HepG2 (cell line): ENCODE results near the gene TSPYL6. TPM values are rescaled to one million over a fixed set of nuclear protein-coding genes. Genes with fewer than 3 reads are reported as not detected.

Source experiments
- ASH2L ChIP-seq: fragments of 300-600, 200-600 bp; sonication (generic); IDR thresholded peaks from 2 replicates; pipeline ENCODE4 v1.7.0; 2017; ENCODE audit warnings: low read depth, mild to moderate bottlenecking, moderate library complexity, mixed read lengths, low read length; ENCODE audit not compliant: insufficient read length
- BRD4 ChIP-seq: sonication (generic); formaldehyde crosslinking; IDR thresholded peaks from 2 replicates; pipeline ENCODE4 v1.4.0; 2020; ENCODE audit warnings: missing genetic modification reagents
- HDAC1 ChIP-seq: sonication (generic); formaldehyde crosslinking; IDR thresholded peaks from 2 replicates; pipeline ENCODE4 v1.5.1; 2020; ENCODE audit warnings: mild to moderate bottlenecking, missing genetic modification reagents
- NBN ChIP-seq: fragments of 450-650 bp; conservative IDR thresholded peaks from 2 replicates; pipeline ENCODE4 v1.6.1; 2017
- NFIB ChIP-seq: sonication (generic); formaldehyde crosslinking; IDR thresholded peaks from 2 replicates; pipeline ENCODE4 v1.9.0; 2021; ENCODE audit warnings: missing genetic modification reagents, mild to moderate bottlenecking, borderline replicate concordance
- NFYC ChIP-seq: IDR thresholded peaks from 2 replicates; pipeline ENCODE4 v1.6.1; 2016; ENCODE audit warnings: missing genetic modification reagents, missing compliant biosample characterization
- NR2F1 ChIP-seq, 2 experiments: fragments of 450-650 bp in 1 of 2; formaldehyde crosslinking in 1 of 2; IDR thresholded peaks; 2 replicates each; pipeline versions ENCODE4 v1.5.0 to v1.6.1; 2016 to 2020; ENCODE audit warnings: mild to moderate bottlenecking in 1 of 2, missing compliant biosample characterization in 1 of 2, missing genetic modification reagents in 1 of 2, moderate library complexity in 1 of 2
- PCBP2 ChIP-seq: fragments of 200-400 bp; formaldehyde crosslinking; optimal IDR thresholded peaks from 2 replicates; pipeline ENCODE3; 2018; ENCODE audit warnings: low read length, low read depth; ENCODE audit not compliant: poor library complexity, severe bottlenecking
- PLRG1 ChIP-seq: fragments of 450-650 bp; conservative IDR thresholded peaks from 2 replicates; pipeline ENCODE4 v1.6.1; 2016
- RBM22 ChIP-seq: fragments of 200-400 bp; formaldehyde crosslinking; optimal IDR thresholded peaks from 2 replicates; pipeline ENCODE3; 2017; ENCODE audit warnings: mild to moderate bottlenecking, low read length, moderate library complexity
- SNAPC5 ChIP-seq: sonication (generic); formaldehyde crosslinking; IDR thresholded peaks from 2 replicates; pipeline ENCODE4 v1.8.1; 2023; ENCODE audit warnings: mild to moderate bottlenecking, missing genetic modification reagents, borderline replicate concordance
- TARDBP ChIP-seq: sonication (generic); formaldehyde crosslinking; IDR thresholded peaks from 2 replicates; pipeline ENCODE4 v1.8.0; 2022; ENCODE audit warnings: mild to moderate bottlenecking, missing genetic modification reagents
- TCF7L2 ChIP-seq: IDR thresholded peaks from 2 replicates; pipeline ENCODE4 v1.6.1; 2011; ENCODE audit warnings: mild to moderate bottlenecking, low read depth, low read length, moderate library complexity
- YEATS2 ChIP-seq: sonication (generic); formaldehyde crosslinking; IDR thresholded peaks from 2 replicates; pipeline ENCODE4 v1.4.0; 2020; ENCODE audit warnings: missing genetic modification reagents, borderline replicate concordance
- ZBTB33 ChIP-seq: sonication (generic); formaldehyde crosslinking; IDR thresholded peaks from 2 replicates; pipeline ENCODE4 v1.4.0; 2020; ENCODE audit warnings: missing genetic modification reagents
- ZEB1 ChIP-seq: IDR thresholded peaks from 2 replicates; pipeline ENCODE4 v1.6.1; 2012; ENCODE audit warnings: mild to moderate bottlenecking, low read depth, inconsistent platforms; ENCODE audit not compliant: insufficient replicate concordance
- ZNF225 ChIP-seq: sonication (generic); formaldehyde crosslinking; IDR thresholded peaks from 2 replicates; pipeline ENCODE4 v1.4.0; 2020; ENCODE audit warnings: mild to moderate bottlenecking, missing genetic modification reagents
- ZNF24 ChIP-seq: fragments of 450-650 bp; IDR thresholded peaks from 2 replicates; pipeline ENCODE4 v1.6.1; 2017; ENCODE audit warnings: antibody characterized with exemption, mild to moderate bottlenecking
- ZNF383 ChIP-seq: sonication (generic); formaldehyde crosslinking; IDR thresholded peaks from 2 replicates; pipeline ENCODE4 v1.4.0; 2020; ENCODE audit warnings: missing genetic modification reagents, mild to moderate bottlenecking, borderline replicate concordance
- ZNF609 ChIP-seq: sonication (generic); formaldehyde crosslinking; IDR thresholded peaks from 2 replicates; pipeline ENCODE4 v1.4.0; 2020; ENCODE audit warnings: mild to moderate bottlenecking, missing genetic modification reagents, borderline replicate concordance
- ZNF674 ChIP-seq: sonication (generic); formaldehyde crosslinking; IDR thresholded peaks from 2 replicates; pipeline ENCODE4 v1.5.0; 2020; ENCODE audit warnings: low read depth, mild to moderate bottlenecking, missing genetic modification reagents
- ZNF678 ChIP-seq: sonication (generic); formaldehyde crosslinking; IDR thresholded peaks from 2 replicates; pipeline ENCODE4 v1.4.0; 2020; ENCODE audit warnings: mild to moderate bottlenecking, missing genetic modification reagents
- ZNF883 ChIP-seq: sonication (generic); formaldehyde crosslinking; IDR thresholded peaks from 2 replicates; pipeline ENCODE4 v1.5.1; 2020; ENCODE audit warnings: mild to moderate bottlenecking, missing genetic modification reagents; ENCODE audit errors: not compliant biosample characterization
- ZSCAN31 ChIP-seq: sonication (generic); formaldehyde crosslinking; IDR thresholded peaks from 2 replicates; pipeline ENCODE4 v1.5.0; 2020; ENCODE audit warnings: low read depth, mild to moderate bottlenecking, missing genetic modification reagents
- polyA plus RNA-seq, 8 experiments: library from polyadenylated mRNA; depleted of rRNA in 3 of 8; stranded (reverse) in 7 of 8; unstranded in 1 of 8; fragments of >200 nt; fragmentation: Illumina TruSeq in 4 of 8; extraction: Trizol in 4 of 8; gene quantifications; 2 replicates each; pipeline versions ENCODE4 v1.2.1 to v1.2.3, GENCODE V29; 2011 to 2016; ENCODE audit warnings: low read depth in 4 of 8, missing spikeins in 1 of 8, mixed read lengths in 1 of 8; ENCODE audit not compliant: insufficient read depth in 1 of 8
- total RNA-seq, 5 experiments: library from RNA; depleted of rRNA; stranded (reverse); fragments of >200 nt; fragmentation: Illumina TruSeq; extraction: Trizol; gene quantifications; 2 replicates each; pipeline ENCODE4 v1.2.3, GENCODE V29; 2016; ENCODE audit warnings: low read depth in 1 of 5

The TSPYL6 gene
- total and polyA plus RNA-seq, 2 of the 13 experiments (the other 11 are each of a cell fraction or from before 2014, with no cell fraction given): 0.03 TPM; not detected in 1

GRCh38 chr2:54207666-54208195 lies 48.3 kb downstream of the TSPYL6 start (continued):
- TF ChIP-seq YEATS2: peak; percentile 30; the same call in 1 of the 2 replicates
- TF ChIP-seq NBN: no peak
- TF ChIP-seq PCBP2: no peak
- peak in 1 of 2 experiments; percentile 73; a peak in 1 of 4 replicates for TF ChIP-seq NR2F1 (CRISPR knock-in tag; IDR thresholded peaks at IDR 0.05)
- TF ChIP-seq TARDBP (CRISPR knock-in tag): peak; percentile 93
- no peak for TF ChIP-seq PLRG1
- TF ChIP-seq ASH2L: peak; percentile 75
- 0 out of 2 replicates have a peak, but pooled peaks have one; percentile 15 for TF ChIP-seq NFYC (CRISPR knock-in tag)
- peak; percentile 88 for TF ChIP-seq ZEB1
- TF ChIP-seq ZBTB33 (CRISPR knock-in tag): peak; percentile 41; the same call in 1 of the 2 replicates
- TF ChIP-seq ZNF883 (CRISPR knock-in tag): no peak
- no peak for TF ChIP-seq ZSCAN31 (CRISPR knock-in tag)
- TF ChIP-seq ZNF225 (CRISPR knock-in tag): no peak
- TF ChIP-seq RBM22: no peak
- no peak for TF ChIP-seq NFIB (CRISPR knock-in tag)
- TF ChIP-seq ZNF383 (CRISPR knock-in tag): no peak
- peak; percentile 67 for TF ChIP-seq HDAC1 (CRISPR knock-in tag)
- peak; percentile 89 for TF ChIP-seq TCF7L2
- TF ChIP-seq ZNF609 (CRISPR knock-in tag): peak; percentile 74; the same call in 1 of the 2 replicates
- no peak for TF ChIP-seq BRD4
- no peak for TF ChIP-seq SNAPC5
- TF ChIP-seq ZNF24: no peak
- TF ChIP-seq ZNF674 (CRISPR knock-in tag): no peak
- no peak for TF ChIP-seq ZNF678 (CRISPR knock-in tag)
